Activated CD8-positive, alpha-beta T cell treated with anti-CD3 and anti-CD28 coated beads, Interleukin-2, amount 10 ng/mL, durations not matched to agents 7 days and 5 days (primary cell): ENCODE results near the gene PCDHB14. TPM values are rescaled to one million over a fixed set of nuclear protein-coding genes. Genes with fewer than 3 reads are reported as not detected.

Experiments
- ATAC-seq: fragments of 150-1000 bp; cut with Tn5 transposase; one replicate; pipeline ENCODE4 v1.10.0; 2021; ENCODE audit warnings: moderate library complexity
- CTCF ChIA-PET: fragments of 350-600 bp; sonication (Branson Sonifier 250); formaldehyde crosslinking; loops from one replicate; lab custom pipeline; 2021; ENCODE audit warnings: antibody characterized with exemption; lab: Charles Lee
- POLR2A ChIA-PET: fragments of 350-600 bp; sonication (Branson Sonifier 250); formaldehyde crosslinking; loops from one replicate; lab custom pipeline; 2021; ENCODE audit warnings: antibody characterized with exemption; lab: Charles Lee
- DNase-seq: peaks from one replicate; pipeline ENCODE4 v3.0.0-alpha.2; 2020
- H3K27ac Mint-ChIP-seq: one replicate; pipeline ENCODE4 v1.8.0; 2021; ENCODE audit warnings: mild to moderate bottlenecking, mixed read lengths
- H3K27me3 Mint-ChIP-seq: one replicate; pipeline ENCODE4 v1.8.0; 2021; ENCODE audit warnings: low read depth, mixed read lengths
- H3K36me3 Mint-ChIP-seq: one replicate; pipeline ENCODE4 v1.8.0; 2021; ENCODE audit warnings: low read depth, mixed read lengths
- H3K4me1 Mint-ChIP-seq: one replicate; pipeline ENCODE4 v1.8.0; 2021; ENCODE audit warnings: low read depth, mixed read lengths
- H3K4me3 Mint-ChIP-seq: one replicate; pipeline ENCODE4 v1.8.0; 2021; ENCODE audit warnings: mild to moderate bottlenecking, mixed read lengths
- H3K9me3 Mint-ChIP-seq: one replicate; pipeline ENCODE4 v1.8.0; 2022; ENCODE audit warnings: mixed read lengths; ENCODE audit not compliant: insufficient read depth
- total RNA-seq, 2 experiments: library from RNA; stranded (reverse); gene quantifications; one replicate each; pipeline ENCODE4 v1.2.3, GENCODE V29; 2021

Gene PCDHB14
- total RNA-seq, 2 experiments from 2014 or later = not detected

DNA sequence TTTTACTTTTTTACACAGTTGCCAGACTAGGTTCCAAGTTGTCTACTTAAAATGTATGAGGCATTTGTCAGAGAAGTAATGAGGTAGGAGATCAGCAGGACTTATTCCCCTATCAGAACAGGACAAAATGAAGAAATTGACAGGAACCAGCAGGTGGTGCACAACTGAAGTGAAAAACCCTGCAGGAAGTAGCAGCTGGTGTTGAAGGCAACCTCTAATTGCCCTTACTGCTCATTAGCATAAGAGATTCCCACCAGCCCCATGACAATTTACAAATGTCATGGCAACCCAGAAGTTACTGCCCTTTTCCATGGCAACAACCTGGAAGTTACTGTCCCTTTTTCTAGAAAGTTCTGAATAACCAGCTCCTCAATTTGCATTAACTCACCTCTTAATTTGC lies 27.4 kb downstream of the PCDHB14 start:
- ATAC-seq (no peak), DNase-seq (no peak)
- H3K27me3 Mint-ChIP-seq = no peaks in the 10 kb centered on the region
- H3K4me3 Mint-ChIP-seq = no peak overlapping the region
- POLR2A ChIA-PET = no interaction called here
- H3K36me3 Mint-ChIP-seq = no peaks in the 10 kb centered on the region
- H3K9me3 Mint-ChIP-seq = peaks cover 65% of the 10 kb centered on the region
- no peak overlapping the region for H3K27ac Mint-ChIP-seq
- H3K4me1 Mint-ChIP-seq = no peaks in the 10 kb centered on the region
- CTCF ChIA-PET = no interaction called here

DNA sequence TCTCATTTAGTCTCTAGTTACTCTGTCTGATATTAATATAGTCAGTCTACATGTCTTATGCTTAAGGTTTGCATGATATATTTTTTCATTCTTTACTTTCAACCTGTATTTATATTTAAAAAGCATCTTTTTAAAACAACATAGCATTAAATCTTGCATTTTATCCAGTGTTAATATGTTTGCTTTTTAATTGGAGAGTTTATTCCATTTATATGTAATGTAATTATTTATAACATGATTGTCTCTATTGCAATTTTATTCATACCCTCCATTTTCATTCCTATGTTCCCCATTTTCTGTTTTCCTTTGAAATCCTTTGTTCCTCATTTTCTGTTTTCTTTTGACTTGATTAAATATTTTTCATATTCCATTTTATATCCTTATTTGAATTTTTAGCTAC lies 35.3 kb downstream of the PCDHB14 start:
- Mint-ChIP-seq H3K9me3 (peaks cover 68% of the 10 kb centered on the region), H3K27ac (no peak overlapping the region), H3K4me3 (no peak overlapping the region), H3K36me3 (peaks cover 9% of the 10 kb centered on the region), H3K27me3 (no peaks in the 10 kb centered on the region), H3K4me1 (no peaks in the 10 kb centered on the region)
- ChIA-PET CTCF (no interaction called here), POLR2A (no interaction called here)
- ATAC-seq (no peak), DNase-seq (no peak)

DNA sequence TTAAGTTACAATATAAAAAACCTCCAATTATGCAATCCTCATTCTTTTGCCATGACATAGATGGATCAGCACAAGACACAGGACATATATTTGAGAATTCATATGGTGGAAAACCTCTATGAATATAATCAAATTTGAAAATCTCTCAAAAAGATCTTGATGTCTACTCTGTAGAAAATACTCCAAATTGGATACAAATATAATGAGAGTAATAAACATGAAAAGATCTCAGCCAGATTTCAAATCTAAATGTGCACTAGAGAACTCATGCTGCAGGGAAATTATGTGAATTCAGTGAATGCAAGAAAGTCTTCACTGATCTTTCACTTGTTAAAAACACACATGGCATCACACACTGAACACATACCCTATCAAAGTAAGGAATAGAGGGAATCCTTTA lies 35.8 kb downstream of the PCDHB14 start:
- POLR2A ChIA-PET = no interaction called here
- CTCF ChIA-PET = no interaction called here
- no peak for DNase-seq
- H3K9me3 Mint-ChIP-seq = peaks cover 65% of the 10 kb centered on the region
- ATAC-seq = no peak
- H3K27ac Mint-ChIP-seq = no peak overlapping the region
- H3K4me3 Mint-ChIP-seq = no peak overlapping the region
- H3K4me1 Mint-ChIP-seq = no peaks in the 10 kb centered on the region
- peaks cover 9% of the 10 kb centered on the region for H3K36me3 Mint-ChIP-seq
- no peaks in the 10 kb centered on the region for H3K27me3 Mint-ChIP-seq

DNA sequence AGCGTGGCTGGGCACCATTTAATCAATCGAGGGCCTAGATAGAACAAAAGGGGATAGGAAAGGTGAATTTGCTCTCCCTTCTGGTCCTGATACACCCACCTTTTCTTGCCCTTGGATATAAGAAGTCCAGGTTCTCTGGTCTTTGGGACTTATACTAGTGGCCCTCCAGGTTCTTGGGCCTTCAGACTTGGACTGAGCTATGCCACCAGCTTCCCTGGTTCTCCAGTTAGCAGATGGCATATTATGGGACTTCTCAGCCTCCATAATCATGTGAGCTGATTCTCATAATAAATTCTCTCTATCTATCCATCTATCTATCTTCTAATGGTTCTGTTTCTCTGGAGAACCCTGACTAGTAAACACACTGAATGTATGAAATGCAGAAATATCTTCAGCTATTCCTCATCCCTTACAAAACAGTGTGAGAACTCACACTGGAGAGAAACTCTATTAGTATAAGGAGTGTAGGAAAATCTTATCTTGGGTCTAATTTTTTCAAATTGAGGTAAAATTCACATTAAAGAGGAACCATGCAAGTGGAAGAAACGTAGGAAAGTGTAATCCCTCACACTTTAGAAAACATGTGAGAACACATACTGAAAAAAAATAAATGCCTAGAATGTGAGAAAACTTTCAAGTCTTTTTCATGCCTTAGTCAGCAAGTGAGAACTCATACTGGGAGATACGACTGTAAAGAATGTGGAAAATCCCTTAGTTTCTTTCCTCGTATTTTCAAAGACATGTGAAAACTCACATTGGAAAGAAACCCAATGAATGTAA lies 37.5 kb downstream of the PCDHB14 start:
- no peaks in the 10 kb centered on the region for H3K4me1 Mint-ChIP-seq
- CTCF ChIA-PET = no interaction called here
- POLR2A ChIA-PET = interaction anchor here (1.3 kb wide), 1 partner anchor 59 kb away, joined by 3 read pairs; no protein-coding TSS in a partner anchor
- peaks cover 55% of the 10 kb centered on the region for H3K9me3 Mint-ChIP-seq
- H3K27me3 Mint-ChIP-seq = no peaks in the 10 kb centered on the region
- ATAC-seq (no peak), DNase-seq (no peak)
- H3K36me3 Mint-ChIP-seq = peaks cover 11% of the 10 kb centered on the region
- no peak overlapping the region for H3K27ac Mint-ChIP-seq
- H3K4me3 Mint-ChIP-seq = no peak overlapping the region

DNA sequence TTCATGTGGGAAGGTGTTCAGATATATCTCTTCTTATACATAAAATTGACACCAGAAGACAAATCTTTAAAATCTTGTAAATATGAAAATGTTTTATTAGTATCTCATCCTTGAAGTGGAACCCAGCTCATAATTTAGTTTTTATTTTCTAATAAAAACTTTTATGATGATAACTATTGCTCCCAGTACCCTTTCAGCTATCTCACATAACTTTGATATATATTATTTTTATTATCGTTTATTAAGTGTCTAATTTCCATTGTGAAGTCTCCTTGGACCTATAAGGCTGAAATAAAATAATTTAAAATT lies 38.0 kb downstream of the PCDHB14 start:
- peaks cover 11% of the 10 kb centered on the region for H3K36me3 Mint-ChIP-seq
- H3K27me3 Mint-ChIP-seq = no peaks in the 10 kb centered on the region
- no peak overlapping the region for H3K4me3 Mint-ChIP-seq
- no peaks in the 10 kb centered on the region for H3K4me1 Mint-ChIP-seq
- ATAC-seq (no peak), DNase-seq (no peak)
- H3K27ac Mint-ChIP-seq = no peak overlapping the region
- ChIA-PET CTCF (no interaction called here), POLR2A (interaction anchor here (1.3 kb wide), 1 partner anchor 59 kb away, joined by 3 read pairs; no protein-coding TSS in a partner anchor)
- peaks cover 53% of the 10 kb centered on the region for H3K9me3 Mint-ChIP-seq

DNA sequence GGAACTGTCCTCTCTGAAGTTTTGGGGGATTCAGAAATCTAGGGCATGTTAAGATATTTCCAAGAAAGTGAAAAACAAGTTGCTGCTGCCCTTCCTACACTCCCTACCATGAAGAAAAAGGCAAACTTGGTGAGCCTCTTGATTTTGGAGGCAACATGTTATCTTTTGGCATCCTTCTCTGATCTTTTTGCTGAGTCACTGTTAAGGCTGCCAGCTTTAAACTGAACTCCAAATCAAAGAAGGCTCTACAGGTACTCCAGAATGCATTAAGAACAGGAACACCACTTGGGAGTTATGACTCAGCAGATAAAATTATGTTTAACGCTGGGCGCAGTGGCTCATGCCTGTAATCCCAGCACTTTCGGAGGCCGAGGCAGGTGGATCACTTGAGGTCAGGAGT lies 46.1 kb downstream of the PCDHB14 start:
- H3K27ac Mint-ChIP-seq = no peak overlapping the region
- peaks cover 49% of the 10 kb centered on the region for H3K9me3 Mint-ChIP-seq
- ATAC-seq (no peak), DNase-seq (no peak)
- H3K4me1 Mint-ChIP-seq = no peaks in the 10 kb centered on the region
- CTCF ChIA-PET = no interaction called here
- POLR2A ChIA-PET = no interaction called here
- no peaks in the 10 kb centered on the region for H3K36me3 Mint-ChIP-seq
- no peaks in the 10 kb centered on the region for H3K27me3 Mint-ChIP-seq
- H3K4me3 Mint-ChIP-seq = no peak overlapping the region

DNA sequence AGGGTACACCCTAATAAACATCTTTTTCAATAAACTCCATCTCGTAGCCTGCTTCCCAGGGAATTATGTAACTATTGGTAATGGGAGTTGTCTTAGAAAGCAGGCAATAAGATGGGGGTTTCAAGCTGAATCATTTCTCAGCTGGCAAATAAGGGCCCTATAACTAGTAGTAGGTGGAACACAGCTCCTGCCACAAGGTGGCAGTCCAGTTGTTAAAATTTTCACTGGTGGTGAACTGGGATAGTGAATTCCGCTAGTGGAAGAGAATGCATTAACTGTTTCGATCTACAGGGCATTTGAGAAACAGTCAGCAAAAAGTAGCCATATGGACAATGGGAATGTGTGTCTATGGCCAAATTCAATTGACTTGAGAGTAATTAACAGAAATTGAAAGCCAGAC lies 49.8 kb downstream of the PCDHB14 start:
- no peak for ATAC-seq
- CTCF ChIA-PET = no interaction called here
- Mint-ChIP-seq H3K36me3 (no peaks in the 10 kb centered on the region), H3K27me3 (no peaks in the 10 kb centered on the region), H3K27ac (no peak overlapping the region), H3K4me1 (no peaks in the 10 kb centered on the region), H3K4me3 (no peak overlapping the region), H3K9me3 (peaks cover 52% of the 10 kb centered on the region)
- no peak for DNase-seq
- POLR2A ChIA-PET = interaction anchor here (1.5 kb wide), 1 partner anchor 47 kb away, joined by 3 read pairs; the partner anchor contains the start of gene TAF7

Other genes starting within 250 kb of the PCDHB14 start
- gene PCDHB1, start 172.0 kb upstream of the PCDHB14 start, total RNA-seq = not detected
- gene PCDHB2, start 128.7 kb upstream of the PCDHB14 start, total RNA-seq = not detected
- not detected for gene PCDHB3, start 122.9 kb upstream of the PCDHB14 start, total RNA-seq
- gene PCDHB4, start 101.5 kb upstream of the PCDHB14 start, total RNA-seq = not detected
- gene PCDHB5, start 88.1 kb upstream of the PCDHB14 start, total RNA-seq = not detected
- gene PCDHB6, start 73.3 kb upstream of the PCDHB14 start, total RNA-seq = not detected
- not detected for gene PCDHB7, start 50.7 kb upstream of the PCDHB14 start, total RNA-seq
- gene PCDHB8, start 45.6 kb upstream of the PCDHB14 start, total RNA-seq = not detected
- not detected for gene PCDHB16, start 41.0 kb upstream of the PCDHB14 start, total RNA-seq
- not detected for gene PCDHB9, start 36.2 kb upstream of the PCDHB14 start, total RNA-seq
- gene PCDHB10, start 31.0 kb upstream of the PCDHB14 start, total RNA-seq = not detected
- gene PCDHB11, start 23.7 kb upstream of the PCDHB14 start, total RNA-seq = not detected
- gene PCDHB12, start 14.6 kb upstream of the PCDHB14 start, total RNA-seq = not detected
- gene PCDHB13, start 9.4 kb upstream of the PCDHB14 start, total RNA-seq = not detected
- gene PCDHB15, start 22.1 kb downstream of the PCDHB14 start, total RNA-seq = not detected
- gene SLC25A2, start 80.7 kb downstream of the PCDHB14 start, total RNA-seq = under 1 TPM; 0.39 to 0.84 TPM
- 10 to 100 TPM; 65.5 to 67.0 TPM for gene TAF7, start 97.4 kb downstream of the PCDHB14 start, total RNA-seq
- gene PCDHGA1, start 107.2 kb downstream of the PCDHB14 start, total RNA-seq = not detected
- not detected for gene PCDHGA2, start 115.4 kb downstream of the PCDHB14 start, total RNA-seq
- not detected for gene PCDHGA3, start 120.5 kb downstream of the PCDHB14 start, total RNA-seq
- gene PCDHGB1, start 126.8 kb downstream of the PCDHB14 start, total RNA-seq = not detected
- under 1 TPM in 1 of 2 experiments, not detected in 1; 0.10 TPM for gene PCDHGA4, start 131.7 kb downstream of the PCDHB14 start, total RNA-seq
- gene PCDHGB2, start 136.7 kb downstream of the PCDHB14 start, total RNA-seq = under 1 TPM; 0.13 TPM
- gene PCDHGA5, start 140.8 kb downstream of the PCDHB14 start, total RNA-seq = under 1 TPM; 0.05 to 0.11 TPM
- gene PCDHGB3, start 146.9 kb downstream of the PCDHB14 start, total RNA-seq = under 1 TPM; 0.16 to 0.26 TPM
- under 1 TPM; 0.08 to 0.11 TPM for gene PCDHGA6, start 150.5 kb downstream of the PCDHB14 start, total RNA-seq
- gene PCDHGA7, start 159.4 kb downstream of the PCDHB14 start, total RNA-seq = not detected
- not detected for gene PCDHGB4, start 164.4 kb downstream of the PCDHB14 start, total RNA-seq
- not detected for gene PCDHGA8, start 169.3 kb downstream of the PCDHB14 start, total RNA-seq
- gene PCDHGB5, start 174.6 kb downstream of the PCDHB14 start, total RNA-seq = under 1 TPM in 1 of 2 experiments, not detected in 1; 0.16 TPM
- gene PCDHGA9, start 179.4 kb downstream of the PCDHB14 start, total RNA-seq = under 1 TPM in 1 of 2 experiments, not detected in 1; 0.08 TPM
- not detected for gene PCDHGB6, start 184.7 kb downstream of the PCDHB14 start, total RNA-seq
- gene PCDHGA10, start 189.6 kb downstream of the PCDHB14 start, total RNA-seq = not detected
- gene PCDHGB7, start 194.3 kb downstream of the PCDHB14 start, total RNA-seq = not detected
- gene PCDHGA11, start 197.7 kb downstream of the PCDHB14 start, total RNA-seq = under 1 TPM in 1 of 2 experiments, not detected in 1; 0.05 TPM
- not detected for gene PCDHGA12, start 207.2 kb downstream of the PCDHB14 start, total RNA-seq